ENCODE results near the gene SGPL1.

Gene SGPL1

DNA sequence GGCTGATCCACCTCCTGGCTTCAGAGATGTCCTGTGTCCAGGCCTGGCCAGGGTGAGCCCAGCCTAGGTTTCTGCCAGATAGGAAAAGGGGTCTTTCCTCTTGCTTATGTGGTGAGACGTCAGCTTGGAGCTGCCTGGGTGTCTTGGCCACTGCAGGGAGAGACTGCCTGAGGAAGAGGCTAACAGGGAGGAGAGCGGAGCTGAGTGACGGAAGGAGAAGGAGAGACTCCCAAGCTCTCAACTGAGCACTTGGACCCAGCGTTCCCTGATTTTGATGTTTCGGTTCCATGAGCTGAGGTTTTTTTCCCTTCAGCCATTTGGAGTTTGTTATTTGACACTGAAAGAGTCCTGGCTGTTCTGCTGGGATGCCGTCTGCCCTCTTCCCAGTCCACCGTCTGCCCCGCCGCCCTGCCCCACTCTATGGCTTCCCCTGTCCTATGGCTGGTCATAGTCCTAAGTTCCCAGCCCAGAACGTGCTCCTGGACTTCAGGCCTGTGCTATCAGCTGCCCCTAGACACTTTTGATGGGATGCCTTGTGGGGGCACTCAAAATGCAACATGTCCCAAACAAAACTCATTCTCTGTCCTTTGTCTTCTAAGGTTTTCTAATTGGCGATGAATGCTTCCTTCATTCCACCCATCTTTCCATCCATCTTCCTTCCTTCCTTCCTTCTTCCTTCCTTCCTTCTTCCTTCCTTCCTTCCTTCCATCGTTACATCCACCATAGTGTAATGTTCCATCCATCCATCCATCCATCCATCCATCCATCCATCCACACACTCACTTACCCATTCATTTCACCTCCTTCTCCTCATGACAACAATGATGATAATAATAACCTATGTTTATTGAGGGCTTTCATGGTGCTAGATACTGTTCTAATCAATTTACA, 92.9 kb downstream of the SGPL1 start:
- no peak for TF ChIP-seq CTCF (IDR thresholded peaks at IDR 0.05; ENCODE audit: borderline replicate concordance, control extremely low read depth, extremely low read depth, insufficient read depth, missing control alignments)
- in situ Hi-C loops (cut with MboI; ENCODE audit: low sequenced_read_pairs, unreplicated experiment) = no loop called here
- DNase-seq (ENCODE audit: low spot score) = no peak

GRCh38 chr10:70909326-70909935, 93.7 kb downstream of the SGPL1 start:
- in situ Hi-C loops (cut with MboI; ENCODE audit: low sequenced_read_pairs, unreplicated experiment) = no loop called here
- DNase-seq (ENCODE audit: low spot score) = no peak
- no peak for TF ChIP-seq CTCF (IDR thresholded peaks at IDR 0.05; ENCODE audit: borderline replicate concordance, control extremely low read depth, extremely low read depth, insufficient read depth, missing control alignments)

DNA sequence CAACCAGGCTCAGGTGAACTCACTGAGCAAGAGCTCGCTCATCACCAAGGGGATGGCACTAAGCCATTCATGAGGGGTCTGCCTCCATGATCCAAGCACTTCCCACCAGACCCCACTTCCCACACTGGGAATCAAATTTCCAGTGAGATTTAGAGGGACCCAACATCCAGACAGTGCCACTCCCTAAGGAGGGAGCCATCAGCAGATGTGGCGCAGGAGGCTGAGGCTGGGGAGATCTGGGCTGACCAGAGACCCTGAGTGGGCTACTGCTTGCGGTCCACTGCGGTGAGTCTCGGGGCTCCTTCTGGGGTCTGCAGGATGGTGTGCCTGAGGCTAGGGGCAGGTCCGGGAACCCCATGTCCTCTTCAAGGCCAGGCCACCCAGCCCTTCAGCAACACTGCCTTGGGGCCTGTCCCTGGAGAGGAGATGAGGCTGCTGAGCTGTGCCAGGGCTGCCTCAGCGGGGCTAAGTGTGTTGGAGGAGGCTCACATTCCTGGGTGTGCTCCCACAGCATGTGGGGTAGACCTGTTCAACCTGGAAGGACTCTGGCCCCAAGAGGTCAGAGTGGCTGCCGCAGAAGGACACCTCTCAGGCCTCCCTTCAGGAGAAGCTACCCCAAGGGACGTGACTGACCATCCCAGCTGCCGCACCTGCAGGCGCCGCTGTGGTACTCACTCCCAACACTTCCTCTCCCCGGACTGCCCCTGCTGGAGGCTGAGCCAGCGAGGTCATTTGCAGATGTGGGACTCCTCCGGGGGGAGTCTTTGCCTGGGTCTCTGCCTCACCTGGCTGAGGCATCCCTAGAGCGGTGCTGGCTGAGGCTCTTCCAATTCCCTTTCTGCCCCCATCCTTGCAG, 95.0 kb downstream of the SGPL1 start:
- no peak for DNase-seq (ENCODE audit: low spot score)
- in situ Hi-C loops (cut with MboI; ENCODE audit: low sequenced_read_pairs, unreplicated experiment) = no loop called here
- TF ChIP-seq CTCF (IDR thresholded peaks at IDR 0.05; ENCODE audit: borderline replicate concordance, control extremely low read depth, extremely low read depth, insufficient read depth, missing control alignments) = no peak

DNA sequence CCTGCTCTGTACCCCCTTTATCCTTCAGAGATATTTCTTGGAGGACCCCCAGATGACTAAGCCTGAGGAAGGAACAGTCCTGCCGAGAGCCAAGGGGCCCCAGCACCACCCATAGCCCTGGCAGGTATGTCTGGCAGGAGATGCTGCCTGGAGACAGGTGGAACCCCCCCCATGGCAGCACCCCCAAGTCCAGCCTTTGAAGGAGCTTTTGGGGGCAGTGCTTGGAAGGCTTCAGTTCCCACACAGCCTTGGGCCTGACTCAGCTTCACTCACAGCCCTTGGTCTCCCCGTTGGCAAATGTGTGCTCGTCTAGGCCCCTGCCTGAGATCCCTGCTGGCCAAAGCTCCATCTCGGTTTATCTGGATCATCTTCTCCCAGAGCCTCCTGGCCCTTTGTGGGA, 95.6 kb downstream of the SGPL1 start:
- in situ Hi-C loops (cut with MboI; ENCODE audit: low sequenced_read_pairs, unreplicated experiment) = no loop called here
- no peak for DNase-seq (ENCODE audit: low spot score)
- TF ChIP-seq CTCF (IDR thresholded peaks at IDR 0.05; ENCODE audit: borderline replicate concordance, control extremely low read depth, extremely low read depth, insufficient read depth, missing control alignments) = no peak

DNA sequence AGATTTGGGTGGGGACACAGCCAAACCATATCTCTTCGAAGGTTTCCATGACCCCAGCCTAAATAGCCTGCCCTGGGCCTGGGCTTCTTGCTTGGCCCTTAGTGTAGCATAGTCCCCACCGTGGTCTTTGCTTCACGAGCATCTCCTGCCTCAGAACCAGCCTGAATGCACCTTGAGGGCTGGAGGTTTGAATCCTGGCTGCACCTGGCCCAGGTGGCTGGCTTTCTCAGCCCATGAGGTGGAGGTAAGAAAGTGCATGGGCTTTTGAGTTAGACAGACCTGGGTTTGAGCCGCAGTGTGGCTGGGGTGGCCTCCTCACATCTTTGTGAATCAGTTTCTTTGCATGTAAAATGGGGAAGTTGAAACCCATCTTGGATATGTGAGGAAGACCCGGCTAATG, 96.8 kb downstream of the SGPL1 start:
- DNase-seq (ENCODE audit: low spot score) = no peak
- in situ Hi-C loops (cut with MboI; ENCODE audit: low sequenced_read_pairs, unreplicated experiment) = no loop called here
- no peak for TF ChIP-seq CTCF (IDR thresholded peaks at IDR 0.05; ENCODE audit: borderline replicate concordance, control extremely low read depth, extremely low read depth, insufficient read depth, missing control alignments)

DNA sequence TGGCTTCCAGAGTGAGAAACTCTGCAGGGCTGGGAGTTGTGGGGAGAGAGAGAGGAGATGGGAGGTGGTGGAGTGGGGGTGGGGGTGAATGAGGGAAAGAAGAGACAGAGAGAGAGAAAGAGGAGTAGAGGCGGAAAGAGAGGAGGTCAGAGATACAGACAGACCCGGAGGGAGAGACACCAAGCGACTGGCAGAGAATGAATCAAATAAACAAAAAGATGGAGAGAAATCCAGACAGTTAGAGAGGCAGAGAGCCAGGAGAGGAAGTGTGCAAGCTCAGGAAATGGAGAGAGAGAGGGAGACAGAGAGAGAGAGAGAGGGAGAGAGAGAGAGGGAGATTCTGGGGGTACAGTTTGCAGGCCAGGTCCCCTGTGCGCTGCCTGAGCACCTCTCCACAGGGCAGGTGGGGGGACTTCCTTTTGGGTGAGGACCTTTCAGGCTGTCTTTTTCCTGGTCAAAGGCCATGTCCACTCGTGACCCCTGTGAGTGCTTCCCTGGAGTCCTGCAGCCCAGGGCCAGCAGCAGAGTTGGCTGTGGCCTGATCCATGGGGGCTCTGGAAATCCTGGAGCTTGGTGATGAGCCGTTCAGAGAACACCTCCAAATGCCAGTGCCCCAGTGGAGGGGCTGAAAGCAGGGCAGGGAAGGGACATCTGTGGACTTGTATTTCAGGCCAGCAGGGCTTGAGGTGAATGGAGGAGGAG, 97.6 kb downstream of the SGPL1 start:
- no peak for TF ChIP-seq CTCF (IDR thresholded peaks at IDR 0.05; ENCODE audit: borderline replicate concordance, control extremely low read depth, extremely low read depth, insufficient read depth, missing control alignments)
- DNase-seq (ENCODE audit: low spot score) = no peak
- in situ Hi-C loops (cut with MboI; ENCODE audit: low sequenced_read_pairs, unreplicated experiment) = no loop called here
